ENCODE data around the gene CFAP20DC. TPM values are rescaled to one million over a fixed set of nuclear protein-coding genes. Genes with fewer than 3 reads are reported as not detected.
"Not testable (repeated sequence)": the region's sequence is repeated elsewhere in the genome, so short reads cannot be mapped to it uniquely, and the experiment has no call there.

CFAP20DC gene
- total RNA-seq, 1 experiment from 2014 or later, result 6.1 TPM

GRCh38 chr3:58742239-58742638, 307.6 kb downstream of the CFAP20DC start:
- Histone ChIP-seq H3K4me3 (no peak overlapping the region), H3K4me1 (replicated peaks) (no peaks in the 10 kb centered on the region), H3K9me3 (replicated peaks) (no peaks in the 10 kb centered on the region), H3K27ac (no peak overlapping the region), H3K27me3 (replicated peaks) (no peaks in the 10 kb centered on the region), H3K36me3 (no peaks in the 10 kb centered on the region)
- DNase-seq (ENCODE audit: low read depth in 1 of 2, low spot score in 2 of 2), result no peak

- no peak overlapping the region for H3K27ac ChIP-seq
- DNase-seq (ENCODE audit: low read depth in 1 of 2, low spot score in 2 of 2), result no peak
- H3K9me3 ChIP-seq (replicated peaks), result no peaks in the 10 kb centered on the region
- no peaks in the 10 kb centered on the region for H3K27me3 ChIP-seq (replicated peaks)
- H3K36me3 ChIP-seq, result no peaks in the 10 kb centered on the region
- H3K4me3 ChIP-seq, result no peak overlapping the region
- no peaks in the 10 kb centered on the region for H3K4me1 ChIP-seq (replicated peaks)
Measured at GRCh38 chr3:58737644-58738043, 312.2 kb downstream of the CFAP20DC start.

- no peak for DNase-seq (ENCODE audit: low read depth in 1 of 2, low spot score in 2 of 2)
- H3K27me3 ChIP-seq (replicated peaks), result no peaks in the 10 kb centered on the region
- H3K9me3 ChIP-seq (replicated peaks), result no peaks in the 10 kb centered on the region
- H3K4me1 ChIP-seq (replicated peaks), result no peaks in the 10 kb centered on the region
- no peak overlapping the region for H3K4me3 ChIP-seq
- H3K36me3 ChIP-seq, result no peaks in the 10 kb centered on the region
- H3K27ac ChIP-seq, result no peak overlapping the region
Measured at GRCh38 chr3:58731673-58732072, 318.2 kb downstream of the CFAP20DC start.

GRCh38 chr3:58728723-58729122, 321.1 kb downstream of the CFAP20DC start:
- Histone ChIP-seq H3K27ac (no peak overlapping the region), H3K9me3 (replicated peaks) (no peaks in the 10 kb centered on the region), H3K4me1 (replicated peaks) (no peaks in the 10 kb centered on the region), H3K4me3 (no peak overlapping the region), H3K36me3 (no peaks in the 10 kb centered on the region), H3K27me3 (replicated peaks) (no peaks in the 10 kb centered on the region)
- no peak for DNase-seq (ENCODE audit: low read depth in 1 of 2, low spot score in 2 of 2)

GRCh38 chr3:58725326-58725853, 324.4 kb downstream of the CFAP20DC start:
- Histone ChIP-seq H3K36me3 (no peaks in the 10 kb centered on the region), H3K9me3 (replicated peaks) (no peaks in the 10 kb centered on the region), H3K27me3 (replicated peaks) (no peaks in the 10 kb centered on the region), H3K4me1 (replicated peaks) (no peaks in the 10 kb centered on the region), H3K4me3 (no peak overlapping the region), H3K27ac (no peak overlapping the region)
- no peak for DNase-seq (ENCODE audit: low read depth in 1 of 2, low spot score in 2 of 2)

- DNase-seq (ENCODE audit: low read depth in 1 of 2, low spot score in 2 of 2), result no peak
Measured at GRCh38 chr3:58724336-58724735, 325.5 kb downstream of the CFAP20DC start.

GRCh38 chr3:58723173-58723572, 326.7 kb downstream of the CFAP20DC start:
- DNase-seq (ENCODE audit: low read depth in 1 of 2, low spot score in 2 of 2), result no peak
- Histone ChIP-seq H3K36me3 (no peaks in the 10 kb centered on the region), H3K9me3 (replicated peaks) (no peaks in the 10 kb centered on the region), H3K27me3 (replicated peaks) (no peaks in the 10 kb centered on the region), H3K4me3 (no peak overlapping the region), H3K4me1 (replicated peaks) (no peaks in the 10 kb centered on the region), H3K27ac (no peak overlapping the region)

More at GRCh38 chr3:58724336-58724735, 325.5 kb downstream of the CFAP20DC start:
- H3K4me3 ChIP-seq, result no peak overlapping the region
- no peaks in the 10 kb centered on the region for H3K4me1 ChIP-seq (replicated peaks)
- no peaks in the 10 kb centered on the region for H3K27me3 ChIP-seq (replicated peaks)
- no peak overlapping the region for H3K27ac ChIP-seq
- no peaks in the 10 kb centered on the region for H3K36me3 ChIP-seq
- no peaks in the 10 kb centered on the region for H3K9me3 ChIP-seq (replicated peaks)

- H3K36me3 ChIP-seq, result no peaks in the 10 kb centered on the region
- no peaks in the 10 kb centered on the region for H3K4me1 ChIP-seq (replicated peaks)
- no peaks in the 10 kb centered on the region for H3K27me3 ChIP-seq (replicated peaks)
- no peaks in the 10 kb centered on the region for H3K9me3 ChIP-seq (replicated peaks)
- no peak for DNase-seq (ENCODE audit: low read depth in 1 of 2, low spot score in 2 of 2)
- no peak overlapping the region for H3K4me3 ChIP-seq
- no peak overlapping the region for H3K27ac ChIP-seq
Measured at GRCh38 chr3:58722561-58722960, 327.3 kb downstream of the CFAP20DC start.

GRCh38 chr3:58720526-58720925, 329.3 kb downstream of the CFAP20DC start:
- no peak for DNase-seq (ENCODE audit: low read depth in 1 of 2, low spot score in 2 of 2)
- H3K4me1 ChIP-seq (replicated peaks), result no peaks in the 10 kb centered on the region
- H3K9me3 ChIP-seq (replicated peaks), result no peaks in the 10 kb centered on the region
- no peaks in the 10 kb centered on the region for H3K36me3 ChIP-seq
- no peak overlapping the region for H3K27ac ChIP-seq
- H3K4me3 ChIP-seq, result no peak overlapping the region
- no peaks in the 10 kb centered on the region for H3K27me3 ChIP-seq (replicated peaks)

- H3K27me3 ChIP-seq (replicated peaks), result no peaks in the 10 kb centered on the region
- H3K27ac ChIP-seq, result no peak overlapping the region
- H3K9me3 ChIP-seq (replicated peaks), result no peaks in the 10 kb centered on the region
- no peak overlapping the region for H3K4me3 ChIP-seq
- H3K36me3 ChIP-seq, result no peaks in the 10 kb centered on the region
- H3K4me1 ChIP-seq (replicated peaks), result no peaks in the 10 kb centered on the region
- DNase-seq (ENCODE audit: low read depth in 1 of 2, low spot score in 2 of 2), result no peak
Measured at GRCh38 chr3:58719684-58720083, 330.1 kb downstream of the CFAP20DC start.

- no peak overlapping the region for H3K4me3 ChIP-seq
- no peaks in the 10 kb centered on the region for H3K9me3 ChIP-seq (replicated peaks)
- no peak for DNase-seq (ENCODE audit: low read depth in 1 of 2, low spot score in 2 of 2)
- H3K27ac ChIP-seq, result no peak overlapping the region
- no peaks in the 10 kb centered on the region for H3K36me3 ChIP-seq
- H3K4me1 ChIP-seq (replicated peaks), result no peaks in the 10 kb centered on the region
- no peaks in the 10 kb centered on the region for H3K27me3 ChIP-seq (replicated peaks)
Measured at GRCh38 chr3:58713715-58714401, 336.0 kb downstream of the CFAP20DC start.

GRCh38 chr3:58711871-58712270, 338.0 kb downstream of the CFAP20DC start:
- H3K9me3 ChIP-seq (replicated peaks), result no peaks in the 10 kb centered on the region
- DNase-seq (ENCODE audit: low read depth in 1 of 2, low spot score in 2 of 2), result no peak
- no peak overlapping the region for H3K4me3 ChIP-seq
- no peaks in the 10 kb centered on the region for H3K36me3 ChIP-seq
- H3K4me1 ChIP-seq (replicated peaks), result no peaks in the 10 kb centered on the region
- no peaks in the 10 kb centered on the region for H3K27me3 ChIP-seq (replicated peaks)
- H3K27ac ChIP-seq, result no peak overlapping the region

- not testable (repeated sequence) for H3K4me1 ChIP-seq (replicated peaks); DNase-seq (ENCODE audit: low read depth in 1 of 2, low spot score in 2 of 2); H3K27me3 ChIP-seq (replicated peaks); H3K27ac ChIP-seq; H3K4me3 ChIP-seq; H3K9me3 ChIP-seq (replicated peaks); H3K36me3 ChIP-seq
Measured at GRCh38 chr3:58708983-58709382, 340.8 kb downstream of the CFAP20DC start.

GRCh38 chr3:58708116-58708791, 341.6 kb downstream of the CFAP20DC start:
- no peaks in the 10 kb centered on the region for H3K9me3 ChIP-seq (replicated peaks)
- no peak overlapping the region for H3K4me3 ChIP-seq
- H3K4me1 ChIP-seq (replicated peaks), result no peaks in the 10 kb centered on the region
- no peak overlapping the region for H3K27ac ChIP-seq
- no peak for DNase-seq (ENCODE audit: low read depth in 1 of 2, low spot score in 2 of 2)
- no peaks in the 10 kb centered on the region for H3K27me3 ChIP-seq (replicated peaks)
- H3K36me3 ChIP-seq, result no peaks in the 10 kb centered on the region
